COLO668 (cell line): ENCODE results near the gene SWT1.
"Not testable (repeated sequence)": the region's sequence is repeated elsewhere in the genome, so short reads cannot be mapped to it uniquely, and the experiment has no call there.

Source experiments
- DNase-seq: peaks from one replicate; lab custom pipeline; 2025; ENCODE audit not compliant: unreplicated experiment; lab: John Stamatoyannopoulos, UW

Gene SWT1

DNA sequence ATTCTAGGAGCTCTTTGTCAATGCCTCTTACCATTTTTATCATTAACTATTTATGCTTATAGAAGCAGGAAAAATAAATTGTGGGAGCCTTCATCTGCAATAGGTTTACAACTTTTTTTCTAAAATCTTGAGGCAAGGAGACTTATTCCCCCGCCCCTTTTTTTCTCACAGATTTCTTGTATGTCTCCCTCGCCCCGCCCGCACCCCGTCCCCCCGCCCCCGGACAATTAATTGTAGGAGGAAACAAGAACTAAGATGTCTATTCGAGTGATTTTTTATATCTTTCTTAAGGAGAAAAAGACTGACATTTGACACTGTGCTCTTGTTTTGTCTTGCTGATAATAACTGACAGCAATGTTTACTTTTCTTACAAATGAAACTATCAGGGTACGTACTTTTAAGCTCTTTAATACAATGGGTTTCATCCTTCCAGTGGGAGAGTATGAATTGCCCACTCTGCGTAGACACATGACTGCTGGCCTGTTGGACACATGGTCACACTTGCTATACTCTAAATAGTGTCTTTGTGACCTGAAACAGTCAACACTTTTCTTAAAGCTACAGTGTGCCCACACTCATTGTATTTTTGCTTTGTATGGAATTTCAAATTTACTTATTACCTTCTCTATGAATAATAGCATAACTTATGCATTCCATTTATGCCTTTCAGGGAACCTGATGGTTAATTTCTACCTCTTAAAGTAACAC lies 161.6 kb downstream of the SWT1 start:
- no peak for DNase-seq

DNA sequence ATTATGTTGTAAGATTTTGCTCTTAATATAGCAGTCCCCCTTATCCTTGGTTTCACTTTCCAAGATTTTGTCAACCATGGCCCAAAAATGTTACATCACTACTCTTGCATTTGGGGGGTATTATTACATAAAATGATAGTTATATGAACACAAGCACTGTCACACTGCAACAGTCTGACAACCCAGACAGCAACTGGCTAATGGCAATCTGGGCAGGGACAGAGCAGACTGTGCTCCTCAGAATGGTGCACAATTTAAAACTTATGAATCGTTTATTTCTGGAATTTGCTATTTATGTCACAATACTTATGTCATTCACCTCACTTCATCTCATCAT lies 162.1 kb downstream of the SWT1 start:
- DNase-seq: no peak

- DNase-seq: not testable (repeated sequence)
These were observed 164.1 kb downstream of the SWT1 start for GRCh38 chr1:185321104-185321503.

DNA sequence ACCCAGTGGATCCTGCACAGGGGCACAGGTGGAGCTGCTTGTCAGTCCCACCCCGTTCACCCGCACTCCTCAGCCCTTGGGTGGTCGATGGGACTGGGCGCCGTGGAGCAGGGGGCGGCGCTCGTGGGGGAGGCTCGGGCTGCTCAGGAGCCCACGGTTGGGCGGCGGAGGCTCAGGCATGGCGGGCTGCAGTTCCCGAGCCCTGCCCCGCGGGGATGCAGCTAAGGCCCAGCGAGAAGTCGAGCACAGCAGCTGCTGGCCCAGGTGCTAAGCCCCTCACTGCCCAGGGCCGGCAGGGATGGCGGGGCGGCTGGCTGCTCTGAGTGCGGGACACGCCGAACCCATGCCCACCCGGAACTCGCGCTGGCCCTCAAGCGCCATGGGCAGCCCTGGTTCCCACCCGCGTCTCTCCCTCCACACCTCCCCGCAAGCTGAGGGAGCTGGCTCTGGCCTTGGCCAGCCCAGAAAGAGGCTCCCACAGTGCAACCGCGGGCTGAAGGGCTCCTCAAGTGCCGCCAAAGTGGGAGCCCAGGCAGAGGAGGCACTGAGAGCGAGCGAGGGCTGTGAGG lies 164.8 kb downstream of the SWT1 start:
- DNase-seq: not testable (repeated sequence)

DNA sequence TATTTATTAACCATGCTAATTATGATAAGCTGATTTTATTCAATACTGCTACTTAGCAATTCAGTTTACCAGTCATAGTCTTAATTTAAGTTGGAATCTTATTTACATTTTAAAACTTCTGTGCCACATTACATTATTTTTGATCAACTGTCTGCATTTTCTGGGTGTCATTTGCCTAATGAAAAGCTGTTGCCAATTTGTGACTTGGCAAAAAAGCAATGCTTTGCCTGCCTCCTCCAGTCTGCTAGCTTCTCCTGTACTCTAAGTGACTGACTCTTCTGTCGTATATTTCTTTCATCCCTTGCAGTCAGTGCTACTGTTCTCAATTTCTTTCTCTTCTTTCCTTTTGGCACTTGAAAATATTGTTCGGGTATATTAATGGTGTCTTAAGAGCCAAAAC lies 165.7 kb downstream of the SWT1 start:
- DNase-seq: no peak

DNA sequence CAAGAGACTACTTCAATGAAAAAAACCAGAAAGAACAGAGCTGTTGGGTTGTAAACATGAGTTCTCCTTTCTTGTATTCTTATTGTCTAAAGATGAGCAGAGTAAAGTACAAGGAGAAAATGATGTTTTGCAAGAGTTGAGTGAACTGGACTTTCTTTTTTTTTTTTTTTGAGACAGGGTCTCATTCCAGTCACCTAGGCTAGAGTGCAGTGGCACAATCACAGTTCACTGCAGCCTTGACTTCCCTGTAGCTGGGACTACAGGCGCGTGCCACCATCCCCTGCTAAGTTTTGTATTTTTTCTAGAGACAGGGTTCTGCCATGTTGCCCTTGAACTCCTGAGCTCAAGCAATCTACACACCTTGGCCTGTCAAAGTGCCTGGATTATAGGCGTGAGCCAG lies 167.2 kb downstream of the SWT1 start:
- no peak for DNase-seq

DNA sequence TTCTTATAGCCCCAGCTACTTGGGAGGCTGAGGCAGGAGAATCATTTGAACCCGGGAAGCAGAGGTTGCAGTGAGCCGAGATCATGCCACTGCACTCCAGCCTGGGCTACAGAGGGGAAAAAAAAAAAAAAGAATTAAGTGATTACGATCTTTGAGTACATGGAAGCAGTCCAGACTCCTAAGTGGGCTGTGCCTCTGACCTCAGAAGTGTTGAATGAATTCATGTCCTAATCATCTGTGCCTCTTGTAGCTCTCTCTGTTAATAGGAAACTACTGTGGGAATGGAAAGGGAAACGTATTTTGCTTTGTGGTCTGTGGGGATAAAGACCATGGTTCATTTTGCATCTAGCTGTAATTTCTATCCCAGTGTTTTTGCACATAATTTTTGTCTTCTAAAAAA lies 168.4 kb downstream of the SWT1 start:
- DNase-seq: no peak

GRCh38 chr1:185328255-185328654 lies 171.3 kb downstream of the SWT1 start:
- DNase-seq: no peak

DNA sequence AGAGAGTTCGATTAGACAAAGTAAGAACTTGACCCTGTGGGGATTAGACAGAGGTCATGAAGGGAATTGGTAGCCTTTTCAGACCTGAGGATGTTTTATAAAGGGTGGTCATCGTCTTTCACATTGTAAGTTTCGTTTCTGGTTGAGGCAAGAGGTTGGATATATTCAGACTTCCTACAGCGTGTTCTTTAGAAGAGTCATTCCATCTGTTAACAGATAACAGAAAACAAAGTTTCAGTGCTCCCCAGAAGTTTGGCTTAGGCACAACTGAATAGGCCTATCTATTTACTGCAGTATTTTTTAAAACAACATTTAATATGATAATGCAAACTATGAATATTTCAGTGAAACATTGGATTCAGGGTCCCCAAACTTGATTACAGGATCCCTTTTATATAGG lies 177.2 kb downstream of the SWT1 start:
- DNase-seq: no peak

GRCh38 chr1:185337246-185337645 lies 180.3 kb downstream of the SWT1 start:
- no peak for DNase-seq

- no peak for DNase-seq
These were observed 182.0 kb downstream of the SWT1 start for GRCh38 chr1:185338719-185339622.

DNA sequence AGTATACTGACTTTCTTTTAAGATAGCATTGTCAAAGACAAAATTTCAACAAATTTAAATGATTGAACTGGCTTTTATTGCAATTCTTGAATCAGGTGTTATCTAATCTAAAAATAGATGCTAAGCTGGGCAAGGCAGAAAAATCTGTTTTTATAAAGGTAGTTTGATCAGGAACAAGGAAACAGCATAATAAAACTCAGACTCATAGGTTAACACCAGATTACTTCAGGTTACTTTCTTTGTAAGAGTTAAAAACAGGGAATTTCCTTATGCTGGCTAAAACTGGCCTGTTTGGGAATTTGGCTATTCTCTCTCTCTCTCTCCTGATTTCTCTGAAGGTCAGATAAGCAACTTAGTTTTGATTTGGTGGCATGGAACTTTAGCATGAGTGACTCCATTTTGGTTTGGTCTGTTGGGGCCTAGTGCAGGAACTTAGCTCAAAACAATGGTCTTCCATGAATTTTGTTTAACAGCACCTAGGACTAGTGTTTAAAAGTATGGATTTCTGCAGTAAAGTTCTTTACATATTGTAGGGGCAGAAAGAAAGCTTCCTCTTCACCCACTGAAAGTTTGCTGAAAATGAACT lies 184.3 kb downstream of the SWT1 start:
- no peak for DNase-seq
